Uterus (tissue), 4 donors: ENCODE data around the gene VSIR. TPM values are rescaled to one million over a fixed set of nuclear protein-coding genes. Genes with fewer than 3 reads are reported as not detected.

Experiments
- DNase-seq, 2 donors: peaks; one replicate each; pipeline ENCODE4 v3.0.0-alpha.2; 2019 to 2020
- H3K27ac ChIP-seq, 2 donors: fragments of 200-600 bp; sonication (generic); 1 replicate in 1 of 2; 2 replicates in 1 of 2; pipeline ENCODE4 v1.5.1; 2016 to 2018
- H3K27me3 ChIP-seq, 2 donors: fragments of 200-600 bp; sonication (generic); one replicate each; pipeline ENCODE4 v1.5.1; 2018 to 2019; ENCODE audit warnings: control low read depth in 1 of 2
- H3K36me3 ChIP-seq, 2 donors: fragments of 200-600 bp; sonication (generic); one replicate each; pipeline ENCODE4 v1.5.1; 2019; ENCODE audit warnings: control low read depth in 1 of 2
- H3K4me1 ChIP-seq, 2 donors: fragments of 200-600 bp; sonication (generic); one replicate each; pipeline ENCODE4 v1.5.1; 2018 to 2019; ENCODE audit warnings: control low read depth in 1 of 2
- H3K4me3 ChIP-seq, 2 donors: fragments of 200-600 bp; sonication (generic); 1 replicate in 1 of 2; 2 replicates in 1 of 2; pipeline ENCODE4 v1.5.1; 2018 to 2019; ENCODE audit warnings: mild to moderate bottlenecking in 1 of 2
- H3K9me3 ChIP-seq, 2 donors: fragments of 200-600 bp; sonication (generic); one replicate each; pipeline ENCODE4 v1.5.1; 2019; ENCODE audit warnings: control low read depth in 1 of 2
- POLR2A ChIP-seq, 2 donors: fragments of 450-650 bp; IDR thresholded peaks; one replicate each; pipeline ENCODE4 v1.6.1; 2016; ENCODE audit warnings: antibody characterized with exemption in 2 of 2, mild to moderate bottlenecking in 1 of 2, moderate library complexity in 1 of 2
- intact Hi-C: fragments of 100-400 bp; cut with DNase I; formaldehyde crosslinking; loops from one replicate; pipeline ENCODE4 v1.15.1; 2023; ENCODE audit warnings: low total_unique reads
- total RNA-seq, 4 donors: library from RNA; depleted of rRNA in 3 of 4; stranded (reverse); fragments of >200 nt in 3 of 4; gene quantifications; one replicate each; pipeline versions ENCODE4 v1.1.0 to v1.2.4, GENCODE V29; 2014 to 2023
- TF ChIP-seq, protein P1 (sequence below), 4 experiments: fragments of 200-600 bp in 2 of 4; fragments of 450-650 bp in 2 of 4; sonication (generic) in 2 of 4; IDR thresholded peaks; one replicate each; pipeline ENCODE4 v1.5.1; 2016 to 2019; ENCODE audit warnings: antibody characterized with exemption in 4 of 4, mild to moderate bottlenecking in 2 of 4, moderate library complexity in 1 of 4
- donor health status: DM: yes; HTN: yes; CAD: no.

VSIR gene
- total RNA-seq, 4 donors from 2014 or later: 18.9 to 127 (median 36.7) TPM

DNA sequence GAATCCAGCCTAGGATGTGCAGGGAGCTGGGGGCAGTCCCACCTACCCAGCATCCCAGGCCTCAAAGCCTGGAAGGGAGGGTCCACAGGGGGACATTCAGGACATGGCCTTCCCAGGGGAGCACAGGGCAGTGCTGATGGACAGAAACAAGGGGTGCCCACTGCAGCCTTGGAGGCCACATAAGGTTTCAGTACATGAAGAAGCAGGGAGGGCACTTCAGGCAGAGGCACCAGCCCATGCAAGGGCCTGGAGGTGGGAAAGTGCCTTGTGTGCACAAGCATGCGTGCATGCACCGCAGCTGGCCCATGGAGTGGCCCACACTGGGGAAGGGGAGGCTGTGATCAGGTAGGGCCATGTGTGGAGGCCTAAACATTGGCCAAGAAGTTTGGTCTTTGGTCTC is 62.8 kb downstream of the VSIR start:
- Histone ChIP-seq H3K4me1 (peaks cover 14 to 31% of the 10 kb centered on the region in 2 donors), H3K4me3 (no peak overlapping the region), H3K36me3 (no peaks in the 10 kb centered on the region), H3K27ac (no peak overlapping the region), H3K9me3 (no peaks in the 10 kb centered on the region), H3K27me3 (no peaks in the 10 kb centered on the region)
- intact Hi-C loops: no loop called here
- no peak for DNase-seq
- TF ChIP-seq POLR2A (IDR thresholded peaks at IDR 0.05): no peak
- TF ChIP-seq, protein P1, sequence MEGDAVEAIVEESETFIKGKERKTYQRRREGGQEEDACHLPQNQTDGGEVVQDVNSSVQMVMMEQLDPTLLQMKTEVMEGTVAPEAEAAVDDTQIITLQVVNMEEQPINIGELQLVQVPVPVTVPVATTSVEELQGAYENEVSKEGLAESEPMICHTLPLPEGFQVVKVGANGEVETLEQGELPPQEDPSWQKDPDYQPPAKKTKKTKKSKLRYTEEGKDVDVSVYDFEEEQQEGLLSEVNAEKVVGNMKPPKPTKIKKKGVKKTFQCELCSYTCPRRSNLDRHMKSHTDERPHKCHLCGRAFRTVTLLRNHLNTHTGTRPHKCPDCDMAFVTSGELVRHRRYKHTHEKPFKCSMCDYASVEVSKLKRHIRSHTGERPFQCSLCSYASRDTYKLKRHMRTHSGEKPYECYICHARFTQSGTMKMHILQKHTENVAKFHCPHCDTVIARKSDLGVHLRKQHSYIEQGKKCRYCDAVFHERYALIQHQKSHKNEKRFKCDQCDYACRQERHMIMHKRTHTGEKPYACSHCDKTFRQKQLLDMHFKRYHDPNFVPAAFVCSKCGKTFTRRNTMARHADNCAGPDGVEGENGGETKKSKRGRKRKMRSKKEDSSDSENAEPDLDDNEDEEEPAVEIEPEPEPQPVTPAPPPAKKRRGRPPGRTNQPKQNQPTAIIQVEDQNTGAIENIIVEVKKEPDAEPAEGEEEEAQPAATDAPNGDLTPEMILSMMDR (IDR thresholded peaks at IDR 0.05): no peak

DNA sequence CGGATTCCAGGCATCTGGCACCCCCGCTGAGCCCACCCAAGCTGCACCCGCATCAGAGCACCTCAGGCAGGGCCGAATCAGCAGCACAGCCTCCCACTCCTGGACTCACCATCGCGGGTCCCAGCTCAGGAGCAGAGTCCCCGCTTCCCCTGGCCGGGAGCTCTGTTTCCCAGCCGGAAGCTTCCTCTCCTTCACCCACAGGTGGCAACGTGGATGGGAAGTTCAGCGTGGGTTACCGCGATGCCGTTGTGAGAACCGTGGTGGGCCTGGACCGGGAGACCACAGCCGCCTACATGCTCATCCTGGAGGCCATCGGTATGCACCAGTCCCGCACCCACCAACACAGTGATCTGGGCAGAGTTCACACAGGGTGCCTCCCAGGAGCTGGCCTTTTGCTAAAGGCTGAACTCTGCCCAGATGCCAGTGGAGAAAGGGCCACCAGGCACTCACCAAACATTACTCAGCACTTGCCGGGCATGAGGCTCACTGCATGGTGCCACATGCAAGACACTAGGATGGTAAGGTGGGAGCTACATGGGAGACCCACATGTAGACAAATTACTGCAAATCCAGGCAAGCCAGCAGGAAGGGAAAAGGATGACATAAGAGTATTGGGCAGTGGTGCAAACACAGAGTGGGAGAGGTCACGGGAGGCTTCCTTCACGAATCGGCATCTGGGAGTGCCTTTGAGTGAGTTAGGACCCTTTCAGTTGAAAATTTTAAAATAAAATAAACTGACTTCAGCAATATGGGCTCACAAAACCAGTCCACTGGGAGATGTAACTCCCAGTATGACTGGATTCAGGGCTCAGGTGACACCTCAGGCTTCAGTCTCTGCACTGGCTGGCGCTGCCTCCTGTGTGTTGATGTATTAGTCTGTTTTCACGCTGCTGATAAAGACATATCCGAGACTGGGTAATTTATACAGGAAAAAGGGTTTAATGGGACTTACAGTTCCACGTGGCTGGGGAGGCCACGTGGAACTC is 64.1 kb downstream of the VSIR start:
- peaks cover 8 to 18% of the 10 kb centered on the region in 2 donors for H3K4me1 ChIP-seq

DNA sequence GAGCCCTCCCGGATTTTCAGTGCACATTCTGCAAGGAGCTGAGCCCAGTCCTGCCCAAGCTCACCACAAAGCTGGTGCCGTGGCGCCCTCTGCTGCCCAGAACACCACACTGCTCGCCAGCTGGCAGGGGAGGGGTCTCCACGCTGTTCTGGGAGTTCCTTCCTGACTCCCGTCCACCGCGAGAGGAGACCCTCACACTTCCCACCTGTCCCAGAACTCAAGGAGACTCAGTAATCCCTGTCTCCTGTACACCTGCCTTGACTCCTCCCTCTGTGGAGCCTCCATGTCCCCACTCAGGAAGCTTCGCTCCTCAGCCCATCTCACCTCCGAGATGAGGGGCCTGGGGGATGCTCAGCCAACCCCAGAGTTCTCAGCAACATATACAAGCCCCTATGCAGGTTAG is 65.0 kb downstream of the VSIR start:
- intact Hi-C loops: loop anchor here (5.0 to 10.0 kb wide), 2 partner anchors 64 to 314 kb away; partner anchors contain the start of genes CDH23 and VSIR
- H3K4me3 ChIP-seq: no peak overlapping the region
- no peaks in the 10 kb centered on the region for H3K9me3 ChIP-seq
- peaks cover 0 to 9% of the 10 kb centered on the region in 2 donors for H3K4me1 ChIP-seq
- no peaks in the 10 kb centered on the region for H3K36me3 ChIP-seq
- DNase-seq: peak in 1 of 2 donors; percentile 50
- TF ChIP-seq, protein P1 (IDR thresholded peaks at IDR 0.05): peak; percentile 60 to 81 (median 74)
- TF ChIP-seq POLR2A (IDR thresholded peaks at IDR 0.05): no peak
- H3K27me3 ChIP-seq: no peaks in the 10 kb centered on the region
- H3K27ac ChIP-seq: no peak overlapping the region

More for the DNA sequence above, 64.1 kb downstream of the VSIR start:
- no peaks in the 10 kb centered on the region for H3K9me3 ChIP-seq
- no peak overlapping the region for H3K27ac ChIP-seq
- H3K36me3 ChIP-seq: no peaks in the 10 kb centered on the region
- intact Hi-C loops: loop anchor here (5.0 to 10.0 kb wide), 2 partner anchors 63 to 314 kb away; partner anchors contain the start of genes CDH23 and VSIR
- TF ChIP-seq POLR2A (IDR thresholded peaks at IDR 0.05): no peak
- TF ChIP-seq, protein P1 (IDR thresholded peaks at IDR 0.05): no peak
- DNase-seq: no peak
- no peak overlapping the region for H3K4me3 ChIP-seq
- H3K27me3 ChIP-seq: no peaks in the 10 kb centered on the region

DNA sequence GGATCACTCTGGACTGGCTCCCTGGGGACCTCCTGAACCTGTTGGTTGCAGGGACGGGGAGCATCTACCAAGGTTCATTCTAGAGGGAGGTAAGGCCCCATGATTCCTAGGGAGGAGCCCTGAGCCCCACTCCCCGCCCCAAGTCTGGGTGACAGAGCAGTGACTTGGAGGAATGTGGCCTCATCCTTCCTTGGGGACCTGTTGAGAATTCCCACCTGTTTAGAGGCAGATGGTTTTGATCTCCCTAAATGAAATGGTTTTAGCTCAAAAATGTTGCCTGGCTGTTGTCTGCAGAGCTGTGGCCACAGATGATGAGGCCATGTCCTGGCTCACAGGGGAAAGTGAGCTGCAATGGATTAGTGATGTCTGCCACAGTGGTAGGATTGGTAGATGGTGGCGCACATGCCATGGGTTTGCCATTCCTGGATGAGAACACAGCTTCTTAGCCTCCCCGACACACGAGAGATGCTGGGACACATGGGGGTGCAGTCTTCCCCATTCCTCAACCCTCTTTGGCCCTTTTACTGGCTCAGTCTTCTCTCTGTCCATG is 66.0 kb downstream of the VSIR start:
- Histone ChIP-seq H3K9me3 (no peaks in the 10 kb centered on the region), H3K27me3 (no peaks in the 10 kb centered on the region), H3K27ac (no peak overlapping the region), H3K36me3 (no peaks in the 10 kb centered on the region), H3K4me1 (peaks cover 0 to under 1% of the 10 kb centered on the region in 2 donors), H3K4me3 (no peak overlapping the region)
- TF ChIP-seq, protein P1 (IDR thresholded peaks at IDR 0.05): no peak
- no peak for TF ChIP-seq POLR2A (IDR thresholded peaks at IDR 0.05)
- no peak for DNase-seq
- intact Hi-C loops: loop anchor here (5.0 to 10.0 kb wide), 2 partner anchors 65 to 313 kb away; partner anchors contain the start of genes CDH23 and VSIR
